Gastrocnemius medialis (tissue), 4 donors: ENCODE data around the gene DUS1L.

Experiments used
- CTCF ChIP-seq, 5 experiments: fragments of 450-650 bp in 3 of 5; fragments of 200-600 bp in 2 of 5; sonication (generic) in 2 of 5; IDR thresholded peaks in 4 of 5; conservative IDR thresholded peaks in 1 of 5; 1 replicate in 4 of 5; 2 replicates in 1 of 5; pipeline ENCODE4 v1.5.1; 2016 to 2019; ENCODE audit warnings: antibody characterized with exemption in 5 of 5, mild to moderate bottlenecking in 3 of 5, moderate library complexity in 3 of 5
- POLR2A ChIP-seq, 2 donors: fragments of 450-650 bp; IDR thresholded peaks; one replicate each; pipeline ENCODE4 v1.6.1; 2017; ENCODE audit warnings: antibody characterized with exemption in 2 of 2, mild to moderate bottlenecking in 2 of 2, moderate library complexity in 2 of 2

DNA sequence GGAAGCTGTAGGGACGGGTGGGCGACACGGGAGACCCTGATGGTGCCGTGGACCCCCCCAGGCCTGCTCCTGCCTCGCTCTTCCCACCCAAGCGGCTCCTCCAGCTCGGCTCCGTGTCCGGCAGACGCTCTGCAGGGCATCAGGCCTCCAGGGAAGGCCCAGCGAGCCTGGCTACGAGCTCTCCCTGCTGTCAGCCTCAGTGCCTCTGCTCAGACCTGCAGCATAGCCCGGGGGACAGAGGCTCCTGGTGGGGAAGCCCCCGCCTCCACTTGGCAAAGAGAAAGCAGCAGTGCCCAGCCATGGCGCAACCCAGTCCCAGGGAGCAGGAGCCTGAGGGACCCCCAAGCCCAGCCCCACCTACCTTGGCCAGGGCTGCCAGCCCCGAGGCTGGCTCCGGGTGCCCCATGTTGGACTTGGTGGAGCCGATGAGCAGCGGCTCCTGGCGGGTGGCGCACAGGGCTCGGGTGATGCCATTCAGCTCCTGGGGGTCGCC is 26.5 kb upstream of the DUS1L start:
- TF ChIP-seq POLR2A (IDR thresholded peaks at IDR 0.05) (no peak), CTCF (IDR thresholded peaks at IDR 0.05 in 4 of 5, conservative IDR thresholded peaks at IDR 0.05 in 1 of 5) (no peak)
